ENCODE data around the gene TAMALIN.
"Not testable (repeated sequence)": the region's sequence is repeated elsewhere in the genome, so short reads cannot be mapped to it uniquely, and the experiment has no call there.

Gene TAMALIN

DNA sequence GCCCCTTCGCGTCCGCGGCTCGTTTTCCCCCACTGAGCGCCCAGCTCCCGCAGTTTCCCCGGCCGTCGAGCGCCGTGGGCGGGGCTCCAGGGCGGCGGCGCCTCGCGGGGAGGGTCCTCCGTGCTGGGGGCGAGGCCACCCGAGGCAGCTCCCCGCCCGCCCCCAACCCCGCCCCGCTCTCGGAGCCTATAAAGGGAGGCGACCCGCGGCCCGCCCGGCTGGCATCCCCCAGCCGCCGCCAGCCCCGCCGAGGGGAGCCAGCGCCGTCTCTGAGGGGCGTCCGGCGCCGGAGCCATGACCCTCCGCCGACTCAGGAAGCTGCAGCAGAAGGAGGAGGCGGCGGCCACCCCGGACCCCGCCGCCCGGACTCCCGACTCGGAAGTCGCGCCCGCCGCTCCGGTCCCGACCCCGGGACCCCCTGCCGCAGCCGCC is at the start of gene TAMALIN:
TSS of gene TAMALIN (plus strand) at position 221 of the 432 bp plus-strand sequence. CDS start at position 295, 74 bp downstream.
- DNase-seq = peak in 1 of 2 experiments; percentile 14

DNA sequence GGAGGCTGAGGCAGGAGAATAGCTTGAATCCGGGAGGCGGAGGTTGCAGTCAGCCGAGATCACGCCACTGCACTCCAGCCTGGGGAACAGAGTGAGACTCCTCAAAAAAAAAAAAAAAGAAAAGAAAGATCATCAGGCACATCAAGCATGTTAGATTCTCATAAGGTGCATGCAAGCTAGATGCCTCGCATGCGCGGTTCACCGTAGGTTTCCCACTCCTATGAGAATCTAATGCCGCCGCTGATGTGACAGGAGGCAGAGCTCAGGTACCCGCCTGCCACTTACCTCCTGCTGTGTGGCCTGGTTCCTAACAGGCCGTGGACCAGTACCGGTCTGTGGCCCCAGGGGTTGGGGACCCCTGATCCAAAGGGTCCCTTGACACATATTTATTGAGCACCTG is 48.2 kb upstream of the TAMALIN start:
- DNase-seq = no peak

DNA sequence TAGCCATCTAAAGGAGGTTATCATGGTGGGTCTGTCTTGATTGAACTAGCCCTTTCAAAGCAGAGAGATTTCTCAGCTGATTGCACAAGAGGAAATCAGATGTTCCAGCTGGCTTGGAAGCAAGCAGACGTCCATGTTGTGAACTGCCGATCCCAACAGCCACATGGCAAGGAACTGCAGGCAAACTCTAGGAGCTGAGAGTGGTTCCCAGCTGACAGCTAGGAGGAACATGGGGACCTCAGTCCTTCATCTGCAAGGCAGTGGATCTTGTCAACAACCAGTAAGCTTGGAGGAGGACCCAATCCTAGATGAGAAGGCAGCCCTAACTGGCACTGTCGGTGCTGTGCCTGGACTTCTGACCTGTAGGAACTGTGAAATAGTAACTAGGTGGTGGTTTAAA is 47.5 kb upstream of the TAMALIN start:
- DNase-seq = no peak

DNA sequence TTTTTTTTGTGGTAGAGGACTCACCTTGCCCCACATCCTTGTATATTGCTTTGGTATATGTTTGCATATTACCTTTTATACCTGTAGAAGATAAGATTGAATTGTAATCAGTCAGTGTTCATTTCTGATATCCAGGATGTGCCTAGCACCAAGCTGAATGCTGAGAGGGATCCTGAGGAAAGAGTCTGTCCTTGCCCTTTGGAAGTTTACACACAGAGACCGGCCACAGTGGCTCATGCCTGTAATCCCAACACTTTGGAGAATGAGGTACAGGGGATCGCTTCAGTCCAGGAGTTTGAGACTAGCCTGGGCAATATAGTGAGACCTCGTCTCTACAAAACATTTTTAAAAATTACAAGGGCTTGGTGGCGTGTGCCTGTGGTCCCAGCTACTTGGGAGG is 46.8 kb upstream of the TAMALIN start:
- DNase-seq = no peak

DNA sequence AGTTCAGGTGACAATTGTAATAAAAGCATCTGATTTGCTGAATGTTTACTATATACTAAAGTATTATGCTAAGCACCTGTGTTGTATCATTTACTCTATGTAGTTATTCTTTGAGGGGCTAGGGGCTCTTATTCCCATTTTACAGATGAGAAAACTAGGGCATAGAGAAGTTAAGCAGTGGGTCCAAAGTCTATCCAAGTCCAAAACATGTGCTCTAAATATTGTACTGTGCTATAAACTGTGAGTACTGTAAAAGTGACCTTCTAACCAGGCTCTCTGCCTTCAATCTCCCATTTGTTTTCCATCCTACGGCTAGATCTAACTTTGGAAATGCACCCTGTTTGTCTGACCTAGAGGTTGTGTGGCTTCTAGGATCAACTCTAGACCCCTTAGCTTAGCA is 46.3 kb upstream of the TAMALIN start:
- DNase-seq = no peak

DNA sequence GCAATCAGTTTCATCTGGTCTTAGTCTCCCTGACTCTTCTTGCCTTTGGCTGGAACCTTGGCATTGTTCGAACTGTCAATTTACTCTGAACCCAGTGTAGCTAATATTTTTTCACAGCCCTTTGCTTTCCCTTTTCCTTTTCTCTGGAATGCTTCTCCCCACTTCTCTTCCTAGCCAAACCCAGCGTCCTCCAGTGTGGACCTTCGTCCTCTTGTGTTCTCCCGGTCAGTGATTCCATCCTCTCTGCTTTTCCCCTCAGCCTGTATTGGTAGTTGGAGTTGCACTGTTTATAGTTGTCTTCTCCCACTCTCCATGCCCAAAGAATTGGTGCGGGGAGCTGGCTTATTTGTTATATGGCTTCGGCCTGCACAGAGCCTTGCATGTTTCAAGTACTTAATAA is 45.9 kb upstream of the TAMALIN start:
- DNase-seq = no peak

DNA sequence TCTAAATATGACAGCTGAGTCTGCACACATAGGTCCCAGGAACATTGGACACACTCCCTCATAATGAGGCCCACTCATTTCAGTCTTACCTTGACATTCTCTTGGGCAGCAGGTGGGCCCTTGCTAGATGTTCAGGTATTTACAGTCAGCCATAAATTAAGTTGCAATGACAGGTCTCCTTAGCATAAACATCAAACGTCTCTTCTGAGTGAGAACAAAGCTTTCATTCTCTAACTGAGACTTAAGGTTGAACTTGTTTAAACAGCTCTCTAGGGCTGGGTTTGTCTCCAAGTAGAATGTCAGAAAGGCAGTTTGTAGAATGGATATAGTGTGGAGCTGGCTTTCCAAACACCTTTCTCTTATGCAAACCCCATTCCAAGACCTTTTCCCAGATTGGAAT is 44.9 kb upstream of the TAMALIN start:
- no peak for DNase-seq

DNA sequence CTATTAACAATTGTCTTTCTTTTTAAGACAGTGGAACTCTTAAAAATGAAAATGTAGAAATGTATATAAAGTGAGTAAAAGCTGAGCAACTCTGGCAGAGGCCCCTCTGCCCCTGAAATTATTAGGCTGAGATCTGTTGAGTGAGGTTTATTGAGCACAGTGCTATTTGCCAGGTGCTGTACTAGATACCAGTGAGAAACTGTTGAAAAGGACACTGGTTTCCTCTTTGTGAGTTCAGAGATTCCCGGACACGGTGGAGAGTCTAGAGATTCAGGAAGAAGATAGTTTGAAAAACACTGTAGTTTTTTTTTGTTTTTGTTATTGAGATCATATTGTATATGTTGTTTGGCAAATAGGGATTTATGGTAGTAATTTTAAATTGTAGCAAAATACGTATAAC is 44.0 kb upstream of the TAMALIN start:
- DNase-seq = no peak

DNA sequence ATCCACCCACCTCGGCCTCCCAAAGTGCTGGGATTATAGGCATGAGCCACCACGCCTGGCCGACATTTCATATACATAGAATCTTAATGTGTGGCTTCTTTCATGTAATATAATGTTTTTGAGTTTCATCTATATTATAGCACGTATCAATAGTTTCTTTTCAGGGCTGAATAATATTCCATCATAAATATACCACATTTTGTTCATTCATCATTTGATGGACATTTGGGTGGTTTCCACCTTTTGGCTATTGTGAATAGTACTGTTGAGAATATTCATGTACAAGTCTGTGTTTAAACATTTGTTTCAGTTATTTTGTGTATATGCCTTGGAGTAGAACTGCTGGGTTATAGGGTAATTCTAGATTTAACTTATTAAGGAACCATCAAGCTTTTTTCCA is 43.3 kb upstream of the TAMALIN start:
- DNase-seq = no peak

DNA sequence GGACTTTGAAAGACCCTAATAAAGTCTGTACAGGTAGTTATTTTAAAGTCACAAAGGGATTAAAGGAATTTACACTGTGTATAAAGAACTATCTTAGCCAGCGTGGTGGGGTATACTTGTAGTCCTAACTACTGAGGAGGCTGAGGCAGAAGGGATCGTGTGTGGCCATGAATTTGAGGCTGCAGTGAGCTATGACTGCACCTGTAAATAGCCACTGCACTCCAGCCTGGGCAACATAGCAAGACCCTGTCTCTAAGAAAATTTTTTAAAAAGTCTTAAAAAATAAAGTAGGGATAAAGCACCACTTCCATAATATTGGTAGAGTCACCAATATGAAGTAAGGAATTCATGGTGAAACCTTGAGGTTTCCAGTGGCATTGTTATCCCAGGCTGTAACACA is 37.1 kb upstream of the TAMALIN start:
- no peak for DNase-seq

DNA sequence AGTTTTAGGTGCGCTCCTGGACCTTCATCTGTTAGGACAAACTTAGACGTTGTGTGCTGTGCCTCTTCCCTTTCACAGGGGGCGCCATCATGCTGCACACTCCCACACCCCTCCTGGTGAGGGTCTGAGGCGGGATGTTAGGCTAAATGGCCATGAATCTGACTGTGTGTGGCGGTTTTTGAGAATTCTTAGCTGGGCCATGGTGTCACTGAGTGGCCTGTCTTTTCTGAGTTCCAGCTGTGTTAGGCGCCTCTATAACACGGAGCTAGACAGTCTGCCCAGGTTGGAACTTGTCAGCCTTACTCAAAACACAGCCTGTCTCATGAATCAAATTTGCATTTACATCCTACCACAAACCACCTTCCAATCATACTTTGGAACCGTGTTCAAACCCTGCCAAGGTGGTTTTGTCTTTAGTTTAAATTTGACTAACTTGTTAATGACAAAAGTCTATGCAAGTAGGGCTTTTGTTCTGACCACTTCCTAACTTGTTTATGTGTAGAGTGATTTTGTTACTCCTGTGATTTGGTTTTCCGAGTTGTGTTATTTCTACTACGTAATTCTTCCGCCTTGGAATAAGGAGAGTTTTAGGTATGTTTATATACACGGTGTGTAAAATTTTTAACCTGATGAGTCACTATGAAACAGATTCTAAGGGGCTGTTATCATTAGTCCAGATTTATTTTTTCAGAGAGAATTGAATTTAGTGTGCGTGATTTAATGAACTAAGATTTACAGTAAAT is 35.7 kb upstream of the TAMALIN start:
- DNase-seq = no peak

DNA sequence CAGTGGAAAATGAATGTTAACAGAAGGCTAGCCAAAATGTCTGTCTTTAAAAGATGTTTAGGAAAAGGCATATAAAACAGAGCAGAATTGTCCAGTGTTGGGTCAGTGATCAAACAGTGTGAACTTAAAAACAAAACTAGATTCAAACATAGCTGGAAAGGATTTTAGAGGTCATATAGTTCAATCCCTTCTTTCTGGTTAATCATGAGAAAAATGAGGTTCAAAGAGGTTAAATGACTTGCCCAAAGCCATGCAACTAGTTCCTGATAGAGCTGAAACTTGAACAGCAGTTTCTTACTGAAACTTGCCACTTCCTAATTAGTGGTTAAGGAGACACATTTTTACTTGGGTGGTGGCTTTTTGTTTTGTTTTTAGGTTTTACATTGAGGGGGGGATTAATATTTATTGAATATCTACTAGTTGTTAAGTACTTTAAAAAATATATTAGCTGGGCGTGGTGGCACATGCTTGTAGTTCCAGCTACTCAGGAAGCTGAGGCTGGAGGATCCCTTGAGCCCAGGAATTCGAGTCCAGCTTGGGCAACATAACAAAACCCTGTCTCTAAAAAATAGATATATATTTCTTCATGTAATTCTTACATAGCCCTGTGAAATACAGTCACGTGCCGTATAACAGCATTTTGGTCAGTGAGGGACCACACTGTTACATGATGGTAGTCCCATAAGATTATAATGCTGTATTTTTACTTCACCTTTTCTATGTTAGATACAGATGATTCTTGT is 34.9 kb upstream of the TAMALIN start:
- no peak for DNase-seq

DNA sequence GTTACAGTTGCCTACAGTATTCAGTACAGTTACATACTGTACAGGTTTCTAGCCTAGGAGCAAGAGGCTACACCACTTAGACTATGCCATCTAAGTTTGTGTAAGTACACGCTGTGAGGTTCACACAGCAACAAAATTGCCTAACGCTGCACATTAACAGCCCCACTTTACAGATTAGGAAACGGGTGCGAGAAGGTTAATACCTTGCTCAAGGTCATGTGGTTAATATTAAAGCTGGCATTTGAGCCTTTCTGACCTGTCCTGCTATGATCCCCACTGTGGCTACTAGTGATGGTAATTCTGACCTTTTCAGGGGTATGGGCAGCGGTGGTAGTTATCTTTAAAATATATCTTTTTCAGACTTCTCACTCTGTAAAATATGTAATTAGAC is 34.3 kb upstream of the TAMALIN start:
- no peak for DNase-seq

DNA sequence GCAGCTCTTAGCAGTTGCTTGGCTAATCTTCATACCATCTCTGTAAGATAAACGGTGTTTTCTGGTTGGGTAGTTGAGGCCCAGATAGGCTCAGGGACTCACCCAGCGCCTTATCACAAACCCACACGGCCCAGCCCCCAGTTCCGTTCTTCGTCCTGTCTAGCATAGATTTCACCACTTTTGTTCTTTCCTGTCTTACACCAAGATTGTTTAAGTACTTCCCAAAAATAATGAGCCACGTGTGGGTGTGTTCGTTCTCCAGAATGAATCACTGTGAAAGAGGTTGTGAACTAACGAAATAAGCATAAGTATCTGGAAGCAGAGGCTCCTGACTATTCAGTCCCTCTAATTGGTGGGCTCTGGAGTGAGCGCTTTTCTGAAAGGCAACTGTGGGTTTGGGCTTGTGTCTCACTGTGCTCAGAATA is 33.9 kb upstream of the TAMALIN start:
- no peak for DNase-seq

DNA sequence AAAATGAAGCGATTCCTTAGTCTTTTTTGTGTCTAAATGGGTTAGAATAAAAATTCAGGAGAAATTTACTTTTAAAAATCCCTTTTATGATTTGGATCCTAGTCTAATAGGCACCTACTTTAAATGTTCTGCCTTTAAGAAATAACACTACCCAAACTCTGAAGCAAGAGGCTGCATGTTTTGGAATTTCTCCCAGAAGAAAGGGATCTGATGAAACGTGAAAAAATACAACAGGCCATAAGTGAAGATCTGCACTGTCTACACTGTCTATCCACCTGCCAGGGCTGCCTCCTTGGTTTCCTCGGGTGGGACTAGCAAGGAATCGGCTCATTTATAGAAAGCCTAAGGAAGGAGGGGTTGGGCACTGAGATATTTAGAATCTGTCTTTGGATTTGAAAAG is 33.2 kb upstream of the TAMALIN start:
- no peak for DNase-seq

DNA sequence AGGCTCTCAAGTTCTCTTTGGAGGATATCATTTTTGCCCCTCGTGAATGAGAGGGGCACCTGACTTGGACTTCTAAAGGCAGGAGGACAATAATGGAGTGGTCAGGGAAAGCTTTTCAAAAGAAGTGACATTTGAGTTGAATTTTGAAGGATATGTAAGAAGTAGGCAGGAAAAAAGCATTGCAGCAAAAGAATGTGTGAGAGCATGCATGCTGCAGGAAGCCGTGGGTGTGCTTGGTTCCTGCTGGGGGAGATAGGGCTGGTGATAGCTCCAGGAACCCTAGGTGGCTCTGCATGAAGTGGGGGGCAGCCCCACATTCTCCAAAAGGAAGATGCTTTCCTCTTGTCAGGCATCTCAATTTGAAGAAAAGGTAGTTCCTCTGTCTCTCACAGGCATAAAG is 32.1 kb upstream of the TAMALIN start:
- DNase-seq = no peak

DNA sequence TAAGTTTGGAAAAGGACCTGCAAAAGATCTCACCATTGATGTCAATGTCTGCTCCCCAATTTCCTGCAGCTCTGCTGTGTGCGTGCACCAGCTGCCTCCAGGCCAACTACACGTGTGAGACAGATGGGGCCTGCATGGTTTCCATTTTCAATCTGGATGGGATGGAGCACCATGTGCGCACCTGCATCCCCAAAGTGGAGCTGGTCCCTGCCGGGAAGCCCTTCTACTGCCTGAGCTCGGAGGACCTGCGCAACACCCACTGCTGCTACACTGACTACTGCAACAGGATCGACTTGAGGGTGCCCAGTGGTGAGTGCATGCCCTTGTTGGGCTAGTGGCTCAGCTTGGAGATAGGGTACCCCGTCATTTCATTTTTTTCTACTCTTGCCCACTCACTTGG is 31.6 kb upstream of the TAMALIN start:
- DNase-seq = no peak

DNA sequence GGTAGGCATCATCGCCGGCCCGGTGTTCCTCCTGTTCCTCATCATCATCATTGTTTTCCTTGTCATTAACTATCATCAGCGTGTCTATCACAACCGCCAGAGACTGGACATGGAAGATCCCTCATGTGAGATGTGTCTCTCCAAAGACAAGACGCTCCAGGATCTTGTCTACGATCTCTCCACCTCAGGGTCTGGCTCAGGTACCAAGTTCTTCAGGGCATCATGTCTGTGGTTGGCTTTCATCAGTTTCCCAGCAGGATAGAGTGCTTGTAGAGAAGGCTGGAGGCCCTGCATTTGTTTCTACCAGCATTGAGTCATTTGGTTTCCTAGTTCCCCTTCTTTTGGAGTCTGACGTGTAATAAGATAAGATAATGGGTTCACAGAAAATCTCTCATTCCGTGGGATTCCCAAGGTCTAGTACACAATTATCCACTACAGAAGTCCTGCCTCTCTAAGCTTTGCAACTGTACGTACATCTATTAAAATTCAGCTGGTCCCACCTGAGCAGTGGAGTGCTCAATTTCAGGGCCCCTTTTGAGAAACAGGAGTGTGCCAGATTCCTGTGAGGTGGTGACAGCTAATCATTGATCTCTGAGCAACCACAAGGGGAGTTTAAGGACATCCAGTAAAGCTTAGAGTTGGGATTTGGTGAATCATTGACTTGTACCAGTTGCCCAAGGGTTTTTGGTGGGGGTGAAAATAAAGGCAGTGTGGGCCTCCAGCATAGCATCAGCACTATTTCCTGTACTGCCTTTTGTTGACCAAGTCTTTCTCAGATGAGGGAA is 30.2 kb upstream of the TAMALIN start:
- DNase-seq = no peak

DNA sequence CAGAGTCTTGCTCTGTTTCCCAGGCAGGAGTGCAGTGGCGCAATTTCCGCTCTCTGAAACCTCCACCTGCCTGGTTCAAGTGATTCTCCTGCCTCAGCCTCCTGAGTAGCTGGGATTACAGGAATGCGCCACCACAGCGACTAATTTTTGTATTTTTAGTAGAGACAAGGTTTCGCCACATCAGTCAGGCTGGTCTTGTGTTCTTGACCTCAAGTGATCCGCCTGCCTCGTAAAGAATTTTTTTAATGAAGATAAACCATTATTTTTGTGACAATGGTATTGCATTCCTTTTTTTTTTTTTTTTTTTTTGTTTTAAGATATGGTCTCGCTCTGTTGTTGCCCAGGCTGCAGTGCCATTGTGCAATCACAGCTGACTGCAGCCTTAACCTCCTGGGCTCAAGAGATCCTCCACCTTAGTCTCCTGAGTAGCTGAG is 29.4 kb upstream of the TAMALIN start:
- no peak for DNase-seq

DNA sequence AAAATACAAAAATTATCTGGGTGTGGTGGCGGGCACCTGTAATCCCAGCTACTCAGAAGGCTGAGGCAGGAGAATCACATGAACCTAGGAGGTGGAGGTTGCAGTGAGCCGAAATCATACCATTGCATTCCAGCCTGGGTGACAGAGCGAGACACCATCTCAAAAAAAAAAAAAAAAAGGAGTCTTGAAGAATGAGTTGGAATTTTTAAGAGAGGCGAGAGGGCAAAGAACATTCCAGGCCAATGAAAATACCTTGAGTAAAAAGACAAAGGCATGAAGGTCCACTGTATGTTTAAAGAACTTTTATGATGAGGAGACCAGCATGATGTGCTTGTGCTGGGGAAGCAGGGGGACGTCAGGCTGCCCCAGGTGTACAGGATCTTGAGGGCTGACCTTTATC is 27.4 kb upstream of the TAMALIN start:
- DNase-seq = not testable (repeated sequence)

DNA sequence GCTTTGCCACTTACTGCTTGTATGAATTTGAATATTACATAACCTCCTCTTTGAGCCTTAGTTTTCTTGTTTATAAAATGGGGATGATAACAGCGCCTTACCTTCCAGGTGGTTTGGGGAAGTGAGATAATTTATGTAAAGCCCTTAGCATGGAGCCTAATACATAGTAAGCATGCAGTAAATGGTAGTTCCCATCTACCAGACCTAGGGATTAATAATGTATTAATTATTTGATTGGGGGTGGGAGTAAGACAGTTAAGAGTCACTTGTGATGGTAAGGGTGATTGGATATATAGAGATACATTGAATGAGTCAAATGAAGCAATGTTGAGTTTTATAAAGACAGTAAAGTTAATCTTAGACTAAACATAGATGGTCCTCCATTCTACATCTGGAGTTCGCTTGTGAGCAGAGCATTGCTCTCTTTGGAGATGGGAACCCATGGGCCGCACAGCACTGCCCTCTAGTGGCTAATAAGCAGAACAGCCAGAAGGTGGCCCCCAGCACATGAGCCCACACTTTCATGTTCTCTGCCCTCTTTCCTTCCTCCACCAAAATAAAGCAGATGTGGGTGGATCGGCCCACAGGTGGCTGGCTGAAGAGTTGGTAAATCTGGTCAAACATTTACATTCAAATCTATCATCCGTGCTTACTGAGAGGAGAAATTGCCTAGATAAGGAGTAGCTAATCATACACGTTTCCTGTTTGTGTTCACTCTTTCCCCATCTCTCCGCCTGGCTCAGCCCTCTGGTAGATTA is 26.5 kb upstream of the TAMALIN start:
- peak; percentile 22 to 45 for DNase-seq

DNA sequence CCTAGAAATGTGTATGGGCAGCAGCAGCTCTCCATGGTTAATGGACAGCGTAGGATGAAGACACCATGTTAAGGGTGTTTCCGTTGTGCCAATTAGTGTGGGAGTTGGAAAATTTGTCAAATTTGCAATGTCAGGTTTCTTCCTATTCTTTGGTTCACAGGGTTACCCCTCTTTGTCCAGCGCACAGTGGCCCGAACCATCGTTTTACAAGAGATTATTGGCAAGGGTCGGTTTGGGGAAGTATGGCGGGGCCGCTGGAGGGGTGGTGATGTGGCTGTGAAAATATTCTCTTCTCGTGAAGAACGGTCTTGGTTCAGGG is 26.0 kb upstream of the TAMALIN start:
- no peak for DNase-seq

DNA sequence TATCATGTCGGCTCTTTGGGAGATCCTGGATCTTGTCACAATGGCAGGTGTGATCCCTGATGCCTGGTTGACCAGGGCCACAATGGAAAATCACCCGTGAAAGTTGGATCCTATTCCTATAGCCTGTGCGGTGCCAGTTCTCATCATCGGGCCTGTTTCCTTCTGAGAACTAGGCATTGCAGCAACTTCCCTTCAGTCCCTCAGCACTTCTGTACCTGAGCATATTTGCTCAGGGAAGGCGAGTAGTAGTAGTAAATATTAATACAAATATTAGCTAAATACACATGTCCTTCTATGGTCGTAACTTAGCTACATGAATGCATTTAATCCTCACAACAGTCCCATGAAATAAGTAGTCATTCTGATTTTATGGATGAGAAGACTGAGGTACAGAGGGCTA is 22.1 kb upstream of the TAMALIN start:
- DNase-seq = no peak
